ENCODE results near the gene EIF1.

The EIF1 gene

DNA sequence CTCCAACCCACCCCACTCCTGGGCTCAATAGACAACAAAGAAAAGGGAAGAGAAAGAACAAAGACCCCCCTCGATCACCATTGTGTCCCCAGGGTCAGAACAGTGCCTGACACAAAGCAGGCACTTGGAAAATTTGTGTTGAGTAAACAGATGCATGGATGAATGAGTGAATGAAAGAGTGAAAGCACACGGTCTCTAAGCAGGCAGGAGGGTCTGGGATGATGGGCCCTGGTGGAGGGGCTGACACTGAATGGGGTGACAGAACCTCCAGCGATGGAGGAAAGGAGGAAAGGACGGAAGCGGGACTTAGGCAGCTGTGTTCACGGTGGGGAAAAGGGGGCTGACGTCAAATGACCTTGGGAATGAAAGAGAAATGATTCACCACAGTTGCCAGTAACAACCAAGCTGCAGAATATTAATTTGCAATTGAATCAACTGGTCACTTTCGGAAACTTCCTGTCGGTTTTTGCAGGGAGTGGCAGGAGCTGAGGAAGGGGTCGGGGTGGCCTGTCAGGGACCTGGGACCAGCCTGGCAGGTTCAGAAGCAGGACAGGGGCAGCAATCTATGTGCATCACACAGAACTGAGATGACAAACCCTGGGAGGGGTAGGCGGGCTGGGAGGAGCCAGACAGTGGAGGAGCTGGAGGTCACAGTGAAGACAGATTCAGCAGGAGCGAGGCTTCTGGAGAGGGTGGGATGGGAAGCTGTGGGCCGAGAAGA, 16.7 kb downstream of the EIF1 start:
- DNase-seq = no peak

DNA sequence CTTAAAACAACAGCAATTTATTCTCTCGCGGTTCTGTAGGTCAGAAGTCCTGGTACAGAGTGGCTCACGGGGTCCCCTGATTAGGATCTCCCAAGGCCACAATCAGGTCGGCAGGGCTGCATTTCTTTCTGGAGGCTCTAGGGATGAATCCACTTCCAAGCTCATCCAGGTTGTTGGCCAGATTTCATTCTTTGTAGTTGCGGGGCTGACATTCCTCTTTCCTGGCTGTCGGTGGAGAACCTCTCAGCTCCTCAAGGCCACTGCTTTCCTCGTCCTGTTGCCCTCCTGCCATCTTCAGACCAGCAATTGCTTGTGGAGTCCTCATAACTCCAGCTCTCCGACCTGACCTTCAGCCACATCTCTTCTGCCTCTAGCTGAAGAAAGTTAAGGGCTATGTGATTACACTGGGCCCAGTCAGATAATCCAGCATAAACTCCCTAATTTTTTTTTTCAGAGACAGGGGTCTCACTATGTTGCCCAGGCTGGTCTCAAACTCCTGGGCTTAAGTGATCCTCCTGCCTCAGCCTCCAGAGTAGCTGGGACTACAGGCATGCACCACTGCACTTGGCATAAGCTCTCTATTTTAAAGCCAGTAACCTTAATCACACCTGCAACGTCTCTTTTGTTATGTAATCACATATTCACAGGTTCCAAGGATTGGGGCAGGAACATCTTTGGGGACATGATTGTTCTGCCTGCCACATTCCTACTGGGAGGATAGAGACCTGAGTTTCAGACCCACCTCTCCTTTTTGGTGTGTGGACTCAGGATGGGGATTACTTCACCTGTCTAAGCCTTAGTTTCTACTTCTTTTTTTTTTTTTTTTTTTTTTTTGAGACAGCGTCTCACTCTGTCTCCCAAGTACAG, 19.4 kb downstream of the EIF1 start:
- no peak for DNase-seq

DNA sequence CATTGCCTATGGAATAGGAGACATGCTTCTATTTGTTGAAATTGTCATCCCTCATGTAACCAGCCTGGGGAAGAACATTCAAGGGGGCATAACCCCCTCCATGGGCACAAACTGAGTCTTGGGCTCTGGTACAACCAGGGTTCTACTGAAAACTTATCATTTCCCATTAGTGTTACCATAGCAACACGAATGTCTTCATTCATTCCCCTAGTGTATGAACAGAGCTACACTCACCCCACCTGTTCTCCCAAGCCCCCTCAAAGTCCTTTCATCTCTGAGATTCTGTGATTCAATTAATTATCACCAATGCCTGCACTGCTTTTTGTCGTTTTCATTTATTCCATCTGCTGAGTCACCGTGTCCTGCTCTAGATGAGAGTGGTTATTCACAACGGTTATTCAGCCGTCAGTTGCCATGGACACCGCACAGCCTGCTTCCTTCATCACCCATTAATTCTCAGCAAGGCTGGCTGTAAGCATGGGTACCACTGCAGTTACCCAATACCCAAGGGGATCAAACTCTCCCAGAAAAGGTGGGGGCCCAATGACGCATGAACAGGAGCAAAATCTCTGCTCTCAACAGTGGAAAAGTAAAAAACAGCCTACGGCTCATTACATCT, 21.9 kb downstream of the EIF1 start:
- no peak for DNase-seq

DNA sequence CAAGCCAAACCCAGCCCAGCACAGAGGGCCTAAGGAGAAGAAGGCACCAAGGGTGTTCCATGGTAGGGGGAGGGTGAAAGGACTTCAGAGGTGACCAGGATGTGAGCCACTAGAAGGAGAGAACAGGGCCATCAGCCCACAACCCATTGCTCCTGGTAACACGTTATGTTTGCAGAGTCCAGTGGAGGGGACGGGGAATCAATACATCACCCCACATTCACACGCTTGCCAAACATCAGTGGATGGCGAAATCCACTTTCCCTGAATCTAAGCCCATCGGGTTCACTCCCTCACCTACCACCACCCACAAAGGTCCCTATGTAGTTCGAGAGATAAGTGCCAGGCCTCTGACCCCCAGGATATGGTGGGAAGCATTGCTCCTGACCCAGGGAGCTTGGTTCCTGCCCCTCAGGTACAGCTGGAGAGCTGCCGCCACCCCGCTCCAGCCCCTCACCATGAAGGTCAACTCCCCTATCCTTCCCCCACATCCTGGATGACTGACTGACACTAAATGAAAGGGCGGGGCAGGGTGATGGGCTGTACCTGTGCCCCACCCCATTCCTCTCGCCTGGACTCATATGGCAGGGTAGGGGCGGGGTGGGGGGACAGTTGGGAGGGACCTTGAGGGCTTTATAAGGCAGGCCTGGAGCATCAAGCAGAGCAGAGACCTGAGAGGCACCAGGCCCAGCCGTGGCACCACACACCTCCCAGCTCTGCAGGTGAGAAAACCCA, 23.1 kb downstream of the EIF1 start, which contains the start of gene GAST:
Gene GAST (plus strand): TSS at position 663 of the 732 bp plus-strand sequence. CDS start 3,106 bp downstream, outside the sequence.
- no peak for DNase-seq

DNA sequence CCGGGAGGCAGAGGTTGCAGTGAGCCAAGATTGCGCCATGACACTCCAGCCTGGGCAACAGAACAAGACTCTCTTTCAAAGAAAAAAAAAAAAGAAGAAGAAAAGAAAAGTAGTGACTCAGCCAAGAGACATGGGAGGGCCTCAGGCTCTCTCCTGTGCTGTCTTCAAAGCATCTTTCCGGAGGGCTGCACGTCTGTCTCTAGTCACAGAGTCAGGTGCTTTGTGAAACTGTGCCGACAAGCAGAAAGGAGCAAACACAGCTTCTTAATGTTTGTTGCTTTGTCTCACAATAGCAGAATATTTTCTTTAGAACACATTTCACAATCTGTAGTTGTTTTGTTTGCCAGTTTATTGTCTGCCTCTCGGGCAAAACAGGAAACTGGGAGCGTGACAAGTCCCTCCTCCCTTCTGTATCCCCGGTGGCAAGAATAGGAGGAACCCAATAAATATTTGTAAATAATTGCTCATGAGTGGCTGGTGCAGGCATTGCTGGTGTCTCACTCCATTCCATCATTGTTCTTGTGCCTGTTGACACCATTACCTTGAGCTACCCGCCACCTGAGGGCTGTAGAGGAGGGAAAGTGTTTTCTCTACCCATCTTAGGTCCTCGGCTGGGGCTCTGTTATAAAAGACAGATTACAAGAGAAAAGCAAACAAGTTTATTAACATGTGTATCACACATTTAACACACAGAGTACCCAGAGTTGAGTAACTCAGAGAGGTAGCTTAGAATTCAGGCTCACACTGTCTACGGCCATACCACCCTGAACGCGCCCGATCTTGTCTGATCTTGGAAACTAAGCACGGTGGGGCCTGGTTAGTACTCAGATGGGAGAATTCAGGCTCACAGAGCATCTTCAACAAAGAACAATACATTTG, 29.0 kb downstream of the EIF1 start:
- DNase-seq = no peak

DNA sequence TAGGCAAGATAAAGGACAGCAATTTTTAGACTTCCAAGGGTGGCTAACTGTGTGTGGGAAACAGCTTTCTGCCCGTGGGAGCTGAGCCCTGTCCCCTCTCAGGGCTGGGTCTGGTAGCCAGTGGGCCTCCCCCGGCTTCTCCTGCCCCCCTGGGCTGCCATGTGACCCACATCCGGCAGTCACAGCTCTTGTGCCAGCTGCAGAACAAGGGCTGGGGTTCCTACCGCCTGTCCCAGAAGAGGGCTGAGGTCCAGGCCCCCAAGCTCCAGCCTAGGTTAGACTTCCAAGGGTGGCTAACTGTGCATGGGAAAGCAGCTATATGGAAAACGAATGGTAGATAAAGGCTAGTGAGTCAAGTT, 29.6 kb downstream of the EIF1 start:
- DNase-seq = no peak

DNA sequence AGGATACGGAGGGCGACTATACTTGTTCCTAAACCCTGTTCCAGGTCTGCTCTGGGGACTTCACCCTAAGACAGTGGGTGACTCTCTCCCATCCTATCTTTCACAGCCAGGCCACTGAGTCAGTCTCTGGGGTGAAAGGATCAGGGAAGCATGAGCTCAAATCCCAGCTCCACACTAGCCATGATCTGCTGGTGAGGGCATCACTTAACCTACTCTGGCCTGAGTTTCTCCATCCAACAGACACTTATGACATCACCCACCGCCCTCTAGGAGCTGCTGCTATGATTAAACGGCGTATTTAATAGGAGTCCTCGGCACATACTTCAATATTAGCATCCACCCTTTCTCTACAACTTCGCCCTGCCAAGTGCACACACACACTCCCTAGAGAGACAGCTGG, 33.5 kb downstream of the EIF1 start:
- DNase-seq = no peak

DNA sequence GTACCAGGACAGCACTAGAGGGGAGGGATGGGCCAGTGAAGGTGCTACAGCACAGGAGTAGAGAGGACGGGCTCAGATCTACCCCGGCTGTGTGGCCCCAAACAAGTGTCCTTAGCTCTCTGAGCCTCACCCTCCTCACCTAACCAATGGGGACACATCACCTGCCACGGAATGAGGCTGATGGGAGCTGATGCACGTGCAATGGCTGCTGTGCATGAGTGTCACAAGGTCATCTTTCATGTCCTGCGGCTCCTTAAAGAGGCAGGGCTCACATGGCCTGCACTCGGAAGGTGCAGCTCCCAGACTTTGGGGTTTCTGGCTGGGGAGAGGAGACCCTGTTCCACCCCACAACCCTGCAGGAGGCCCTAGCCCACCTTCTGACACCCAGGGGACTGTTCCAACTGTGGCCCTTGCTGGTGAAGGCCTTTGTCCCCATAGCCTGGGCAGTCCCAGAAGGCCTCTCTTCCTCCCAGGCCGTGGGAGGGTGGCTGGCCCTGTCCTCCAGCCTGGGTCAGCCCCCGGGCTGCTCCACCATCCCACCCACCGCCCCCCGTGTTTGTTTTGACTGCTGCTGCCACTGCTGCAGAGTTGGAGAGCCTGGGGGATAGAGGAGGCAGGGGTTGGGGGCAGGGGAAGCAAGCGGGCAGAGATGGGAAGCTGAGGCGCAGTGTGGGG, 35.3 kb downstream of the EIF1 start:
- DNase-seq = no peak

DNA sequence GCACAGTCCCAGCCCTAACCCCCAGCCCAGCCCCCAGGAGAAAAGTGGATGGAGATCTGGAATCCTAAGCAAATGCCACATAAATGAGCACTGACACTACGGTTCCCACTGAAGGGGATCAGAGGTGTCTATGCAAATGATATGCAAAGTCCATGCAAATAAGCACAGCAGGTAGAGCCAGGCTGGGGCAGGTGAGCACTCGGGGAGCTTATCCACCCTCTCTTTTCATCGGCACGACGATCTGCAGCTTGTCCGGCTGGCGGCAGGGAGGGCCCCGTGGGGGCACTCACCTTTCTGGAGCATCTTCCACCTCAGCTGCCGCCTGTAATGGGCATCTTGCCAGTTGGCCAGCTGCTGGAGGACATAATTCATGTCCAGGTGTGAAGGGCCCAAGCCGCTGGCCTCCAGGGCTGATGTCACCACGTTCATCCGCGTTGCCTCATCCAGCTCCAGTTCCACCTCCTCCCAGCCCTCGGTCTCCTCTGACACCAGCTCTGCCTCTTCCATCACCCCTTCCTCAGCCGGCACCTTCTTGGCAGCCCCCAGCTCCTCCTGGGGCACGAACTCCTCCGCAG, 35.9 kb downstream of the EIF1 start:
- no peak for DNase-seq

DNA sequence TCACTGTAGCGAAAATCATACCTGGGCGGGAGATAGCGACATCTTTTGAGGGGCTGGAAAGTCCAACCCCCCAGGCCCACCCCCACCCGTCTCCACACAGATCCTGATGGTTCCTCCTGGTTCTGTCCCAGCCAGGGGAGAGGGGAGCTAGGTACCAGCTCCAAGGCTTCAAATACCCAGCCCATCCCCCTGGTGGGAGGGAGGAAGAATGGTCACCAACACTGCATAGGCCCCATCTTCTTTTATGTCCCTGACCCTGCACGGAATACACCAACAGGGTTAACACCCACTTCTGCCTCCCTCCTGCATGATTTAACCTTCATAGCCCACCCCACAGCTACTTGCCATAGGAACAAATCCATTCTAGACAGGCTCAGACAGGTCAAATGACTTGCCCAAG, 36.4 kb downstream of the EIF1 start:
- no peak for DNase-seq

DNA sequence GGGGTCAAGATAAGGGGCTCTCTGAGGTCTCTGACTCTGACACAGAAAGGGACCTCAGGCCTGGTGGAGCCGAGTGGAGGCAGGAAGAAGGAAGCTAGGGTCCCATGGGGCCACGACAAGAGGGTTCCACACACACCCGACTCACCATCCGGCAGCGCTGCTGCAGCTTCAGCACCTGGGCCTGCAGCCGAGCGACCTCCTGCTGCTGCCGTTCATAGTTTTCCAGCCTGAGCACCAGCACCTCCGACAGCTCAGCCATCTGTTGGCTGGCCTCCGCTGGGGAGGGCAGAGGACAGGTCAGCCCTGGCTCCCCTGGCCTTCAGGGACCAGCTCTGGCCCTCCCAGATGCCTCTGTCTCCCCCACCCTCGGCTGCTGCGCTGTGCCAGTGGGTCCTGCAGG, 39.4 kb downstream of the EIF1 start:
- DNase-seq = no peak

DNA sequence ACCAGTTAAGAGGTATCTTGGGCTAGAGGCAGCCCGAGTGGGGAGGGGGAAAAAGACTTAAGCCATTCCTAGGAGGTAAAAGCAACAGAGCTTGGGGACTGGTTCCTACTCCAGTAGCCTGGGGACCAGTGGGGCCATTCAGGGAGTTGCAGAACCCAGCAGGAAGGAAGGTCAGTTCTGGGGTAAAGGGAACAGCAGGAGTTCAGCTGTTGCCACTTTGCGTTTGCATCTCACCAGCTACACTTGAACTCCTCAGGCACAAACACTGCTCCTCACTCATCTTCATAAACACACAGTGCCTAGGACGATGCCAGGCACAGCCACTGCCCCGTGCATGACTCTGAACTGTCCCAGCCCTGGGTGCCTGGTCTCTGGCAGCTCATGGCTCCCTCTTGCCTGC, 41.8 kb downstream of the EIF1 start:
- no peak for DNase-seq

DNA sequence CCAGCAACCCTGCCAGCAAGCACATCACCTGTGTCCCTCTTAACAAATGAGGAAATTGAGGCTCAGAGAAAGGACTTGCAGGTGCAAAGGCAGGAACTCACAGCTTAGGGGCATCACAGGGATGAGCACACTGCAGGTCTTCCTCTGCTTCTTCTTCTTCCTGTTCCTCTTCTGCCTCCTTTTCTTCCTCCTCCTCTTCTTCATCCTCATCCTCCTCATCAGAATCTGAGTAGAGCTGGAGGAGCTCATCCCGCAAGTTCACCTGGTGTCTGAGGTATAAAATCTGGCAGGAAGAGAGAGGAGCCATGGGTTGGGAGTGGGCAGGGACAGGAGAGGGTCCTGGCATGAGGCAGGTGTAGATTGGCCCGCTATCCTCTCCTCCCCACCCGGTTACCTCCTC, 43.2 kb downstream of the EIF1 start:
- no peak for DNase-seq

DNA sequence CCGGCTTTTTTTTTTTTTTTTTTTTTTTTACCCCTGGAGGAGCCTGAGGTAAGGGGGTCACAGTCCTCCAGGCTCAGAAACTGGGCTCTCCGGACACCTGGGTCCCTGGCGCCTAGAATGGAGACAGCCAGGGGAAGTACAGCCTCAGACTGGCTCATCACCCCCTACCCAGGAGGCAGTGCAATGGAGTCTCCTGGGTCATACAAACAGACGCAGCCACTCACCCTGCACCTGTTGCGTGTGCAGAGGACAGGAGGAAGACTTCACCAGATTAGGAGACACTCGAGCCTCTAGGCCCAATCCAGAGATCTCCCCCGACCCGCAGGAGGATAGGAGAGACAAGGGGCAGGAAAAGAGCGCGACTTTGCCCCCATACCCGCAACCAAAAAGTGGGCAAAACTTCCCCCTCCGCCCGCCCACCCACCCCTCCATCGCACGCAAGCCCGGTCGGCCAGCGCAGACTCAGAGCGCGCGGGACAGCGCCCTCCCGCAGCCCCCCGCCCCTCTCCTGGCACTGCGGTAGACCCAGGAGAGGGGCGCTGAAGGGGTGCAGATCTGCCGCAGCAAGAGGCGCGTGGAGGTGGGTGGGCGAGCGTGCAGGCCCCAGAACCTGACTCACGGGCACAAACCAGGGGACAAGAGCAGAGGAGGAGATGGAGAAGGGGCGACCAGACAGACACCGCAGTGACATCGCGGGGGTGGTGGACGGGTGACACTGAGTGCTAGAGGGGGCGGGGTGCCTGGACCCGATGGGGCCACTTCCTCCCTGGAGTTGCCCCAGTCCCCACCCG, 44.9 kb downstream of the EIF1 start:
- DNase-seq = no peak

DNA sequence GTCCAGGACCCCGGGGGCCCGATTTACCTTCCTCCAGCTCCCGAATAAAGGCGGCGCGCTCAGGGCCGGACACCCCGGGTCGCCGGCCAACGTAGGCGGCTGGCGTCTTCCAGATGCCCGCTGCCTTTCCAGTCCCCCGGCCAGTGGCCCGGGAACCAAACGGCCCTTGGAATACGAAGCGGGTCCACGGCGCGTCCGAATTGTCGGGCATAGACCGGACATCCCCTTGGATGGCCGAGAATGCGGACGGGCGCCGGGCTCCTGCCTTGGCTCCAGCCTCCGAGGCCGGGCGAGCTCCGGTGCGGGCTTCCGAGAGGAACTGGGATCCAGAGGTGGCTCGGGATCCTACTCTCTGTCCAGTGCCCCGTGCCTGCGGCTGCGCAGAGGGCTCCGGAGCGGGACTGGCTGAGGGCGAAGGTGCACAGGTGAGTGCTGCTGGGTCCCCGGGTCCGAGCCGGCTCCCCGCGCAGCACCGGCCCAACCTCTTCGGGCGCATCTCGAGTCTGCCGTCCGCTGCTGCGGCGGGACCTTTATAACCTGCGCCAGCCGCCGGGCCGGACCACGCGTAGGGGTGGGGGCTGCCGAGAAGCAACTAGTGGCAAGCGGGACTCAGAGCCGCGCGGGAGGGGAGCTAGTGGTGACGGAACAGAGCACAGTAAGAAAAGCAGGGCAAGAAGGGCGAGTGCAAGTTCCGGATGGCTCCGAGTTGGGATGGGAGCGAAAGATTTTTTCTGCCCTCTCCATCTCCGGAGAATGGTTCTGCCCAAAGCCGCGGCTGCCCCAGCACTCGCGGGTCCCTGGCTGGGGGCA, 45.7 kb downstream of the EIF1 start, which contains the start of gene HAP1:
Gene HAP1 (minus strand): TSS at position 505 of the 810 bp plus-strand sequence. CDS start 9 bp downstream, at position 496.
- no peak for DNase-seq

DNA sequence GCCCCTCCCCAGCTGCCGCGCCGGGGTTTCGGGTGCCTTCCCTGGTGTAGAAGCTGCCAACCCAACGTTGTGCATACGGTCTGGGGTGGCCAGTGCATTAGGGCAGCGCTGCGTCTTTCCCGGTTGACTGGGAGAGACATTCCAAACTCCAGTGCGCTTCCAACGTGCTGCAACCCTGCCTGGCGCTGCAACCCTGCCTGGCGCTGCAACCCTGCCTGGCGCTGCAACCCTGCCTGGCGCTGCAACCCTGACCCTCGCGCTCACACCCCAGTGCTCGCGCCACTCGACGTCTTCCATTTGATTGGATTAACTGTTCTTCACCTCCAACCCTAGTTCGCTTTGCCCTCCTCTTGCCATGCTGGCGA, 46.2 kb downstream of the EIF1 start:
- DNase-seq = no peak

DNA sequence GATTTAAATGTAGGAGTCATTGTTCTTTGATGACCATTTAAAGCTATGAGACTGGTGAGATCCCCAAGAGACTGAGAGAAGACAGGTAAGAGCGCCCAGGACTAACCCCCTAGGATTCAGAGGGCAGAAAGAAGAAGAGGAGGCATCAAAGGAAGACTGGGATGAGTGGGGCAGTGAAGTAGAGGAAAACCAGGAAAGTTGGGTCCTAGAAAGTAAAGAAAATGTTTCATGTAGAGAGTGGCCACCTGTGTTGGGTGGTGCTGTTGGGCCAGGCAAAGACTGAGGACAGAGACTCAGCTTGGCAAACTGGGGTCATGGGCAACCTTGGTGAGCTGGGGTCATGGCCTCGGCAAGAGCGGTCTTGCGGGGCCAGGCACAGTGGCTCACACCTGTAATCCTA, 47.1 kb downstream of the EIF1 start:
- DNase-seq = no peak

DNA sequence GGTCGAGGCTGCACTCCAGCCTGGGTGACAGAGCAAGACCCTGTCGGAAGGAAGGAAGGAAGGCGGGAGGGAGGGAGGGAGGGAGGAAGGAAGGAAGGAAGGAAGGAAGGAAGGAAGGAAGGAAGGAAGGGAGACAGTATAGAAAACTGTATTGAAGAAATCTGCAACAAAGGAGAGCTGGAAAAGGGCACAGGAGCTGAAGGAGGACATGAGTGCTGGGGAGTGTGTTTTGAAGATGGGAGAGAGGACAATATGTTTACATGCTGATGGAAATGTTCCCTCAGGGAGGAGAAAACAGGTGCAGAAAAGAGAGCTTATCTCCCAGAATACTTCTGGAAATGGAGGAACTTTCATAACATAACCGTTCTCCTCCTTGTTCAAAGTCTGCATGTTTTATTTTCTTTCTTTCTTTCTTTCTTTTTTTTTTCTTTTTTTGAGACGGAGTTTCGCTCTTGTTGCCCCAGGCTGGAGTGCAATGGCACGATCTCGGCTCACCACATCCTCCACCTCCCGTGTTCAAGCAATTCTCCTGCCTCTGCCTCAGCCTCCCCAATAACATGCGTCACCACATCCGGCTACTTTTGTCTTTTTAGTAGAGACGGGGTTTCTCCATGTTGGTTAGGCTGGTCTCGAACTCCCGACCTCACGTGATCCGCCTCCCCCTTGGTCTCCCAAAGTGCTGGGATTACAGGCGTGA, 48.4 kb downstream of the EIF1 start:
- no peak for DNase-seq

DNA sequence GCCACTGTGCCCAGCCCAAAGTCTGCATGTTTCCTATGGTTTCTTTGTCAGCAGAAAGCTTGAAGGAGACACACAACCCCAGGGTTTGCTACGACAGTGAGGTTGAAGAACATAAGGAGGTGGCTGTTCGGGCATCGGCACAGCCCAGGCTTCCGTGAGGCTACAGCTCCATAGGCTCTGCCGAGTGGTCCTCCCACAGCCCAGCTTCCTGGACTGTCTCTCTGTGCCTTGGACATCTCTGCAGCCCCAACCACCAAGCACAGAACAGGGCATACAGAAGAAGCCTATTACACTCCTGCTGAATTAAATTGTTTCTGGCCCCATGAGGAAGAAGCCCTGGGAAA, 49.0 kb downstream of the EIF1 start:
- no peak for DNase-seq

Data from CD4-positive, alpha-beta T cell treated with Interleukin-1 beta for 1 hour (primary cell).